Astrocyte (in vitro differentiated cells and primary cell): ENCODE measurements around the gene GJB3. TPM values are rescaled to one million over a fixed set of nuclear protein-coding genes. Genes with fewer than 3 reads are reported as not detected.
"Not testable (repeated sequence)": the region's sequence is repeated elsewhere in the genome, so short reads cannot be mapped to it uniquely, and the experiment has no call there.

ENCODE experiments used
- DNase-seq: peaks from one replicate; pipeline ENCODE4 v3.0.0-alpha.2; 2010; ENCODE audit warnings: low read depth
- FAIRE-seq: peaks from 2 replicates; lab custom pipeline; 2011; peaks lifted over from hg19 to GRCh38; lab: Jason Lieb, UNC
- H2AFZ ChIP-seq: 2 replicates; pipeline ENCODE4 v1.6.0; 2012; ENCODE audit warnings: low read depth, low read length, inconsistent platforms
- H3K27ac ChIP-seq: 2 replicates; pipeline ENCODE4 v1.5.1; 2011; ENCODE audit warnings: low read depth, low read length, inconsistent platforms
- H3K27me3 ChIP-seq: 2 replicates; pipeline ENCODE4 v1.6.0; 2011; ENCODE audit warnings: low read length, inconsistent platforms; ENCODE audit not compliant: insufficient read depth
- H3K36me3 ChIP-seq: 2 replicates; pipeline ENCODE4 v1.5.1; 2011; ENCODE audit warnings: low read length, inconsistent platforms; ENCODE audit not compliant: insufficient read depth
- H3K4me1 ChIP-seq: 2 replicates; pipeline ENCODE4 v1.5.1; 2011; ENCODE audit warnings: low read length, inconsistent platforms; ENCODE audit not compliant: insufficient read depth
- H3K4me2 ChIP-seq: 2 replicates; pipeline ENCODE4 v1.6.0; 2012; ENCODE audit warnings: low read length, inconsistent platforms
- H3K4me3 ChIP-seq: 2 replicates; pipeline ENCODE4 v1.5.1; 2011; ENCODE audit warnings: low read depth, mild to moderate bottlenecking, low read length, inconsistent platforms; ENCODE audit not compliant: insufficient read depth
- H3K79me2 ChIP-seq: 2 replicates; pipeline ENCODE4 v1.6.0; 2012; ENCODE audit warnings: mild to moderate bottlenecking, low read length, inconsistent platforms; ENCODE audit not compliant: insufficient read depth
- H3K9ac ChIP-seq: 2 replicates; pipeline ENCODE4 v1.6.0; 2012; ENCODE audit warnings: mild to moderate bottlenecking, low read length, inconsistent platforms
- H3K9me3 ChIP-seq: 2 replicates; pipeline ENCODE4 v1.5.1; 2012; ENCODE audit warnings: low read depth, mild to moderate bottlenecking, low read length, inconsistent platforms; ENCODE audit not compliant: insufficient read depth
- H4K20me1 ChIP-seq: 2 replicates; pipeline ENCODE4 v1.6.0; 2012; ENCODE audit warnings: low read length, inconsistent platforms; ENCODE audit not compliant: insufficient read depth
- H3K27ac Mint-ChIP-seq: one replicate; pipeline ENCODE4 v1.8.0; 2021; ENCODE audit warnings: mild to moderate bottlenecking, mixed read lengths; ENCODE audit not compliant: unreplicated experiment
- H3K27me3 Mint-ChIP-seq: one replicate; pipeline ENCODE4 v1.8.0; 2021; ENCODE audit warnings: low read depth, mixed read lengths; ENCODE audit not compliant: unreplicated experiment
- H3K36me3 Mint-ChIP-seq: one replicate; pipeline ENCODE4 v1.8.0; 2021; ENCODE audit warnings: low read depth, mixed read lengths; ENCODE audit not compliant: unreplicated experiment
- H3K4me1 Mint-ChIP-seq: one replicate; pipeline ENCODE4 v1.8.0; 2021; ENCODE audit warnings: low read depth, mixed read lengths; ENCODE audit not compliant: unreplicated experiment
- H3K4me3 Mint-ChIP-seq: one replicate; pipeline ENCODE4 v1.8.0; 2021; ENCODE audit warnings: mild to moderate bottlenecking, moderate library complexity, mixed read lengths; ENCODE audit not compliant: unreplicated experiment
- H3K9me3 Mint-ChIP-seq: one replicate; pipeline ENCODE4 v1.8.0; 2021; ENCODE audit warnings: mild to moderate bottlenecking, mixed read lengths; ENCODE audit not compliant: unreplicated experiment
- EZH2 ChIP-seq: IDR thresholded peaks from 2 replicates; pipeline ENCODE4 v1.6.1; 2012; ENCODE audit warnings: mild to moderate bottlenecking, low read length, inconsistent platforms; ENCODE audit not compliant: insufficient read depth
- total RNA-seq: library from RNA; stranded (reverse); gene quantifications from 2 replicates; pipeline ENCODE4 v1.2.1, GENCODE V29; 2021
- TF ChIP-seq, protein P1 (sequence below): IDR thresholded peaks from 2 replicates; pipeline ENCODE4 v1.5.1; 2011; ENCODE audit warnings: low read depth, mild to moderate bottlenecking, inconsistent platforms, low read length, moderate library complexity; ENCODE audit not compliant: insufficient read depth

GJB3 gene
- total RNA-seq, 1 donor from 2014 or later = 0.32 TPM

DNA sequence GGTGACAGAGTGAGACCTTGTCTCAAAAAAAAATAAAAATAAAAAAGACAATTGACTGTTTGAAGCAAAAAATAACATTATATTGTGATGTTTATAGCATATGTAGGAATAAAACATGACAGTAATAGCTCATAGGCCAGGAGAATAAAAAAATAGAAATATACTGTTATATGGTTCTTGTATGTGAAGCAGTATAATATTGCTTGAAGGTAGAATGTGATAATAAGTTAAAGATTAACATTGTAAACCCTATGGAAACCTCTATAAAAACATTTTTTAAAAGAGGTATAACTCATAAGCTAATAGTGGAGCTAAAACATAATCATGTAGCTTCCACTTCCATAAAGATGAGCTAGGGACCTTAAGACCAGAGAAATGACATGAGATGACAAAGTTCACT, 35.3 kb downstream of the GJB3 start:
- H3K4me1 Mint-ChIP-seq = no peaks in the 10 kb centered on the region
- DNase-seq = no peak
- Histone ChIP-seq H3K9me3 (no peaks in the 10 kb centered on the region), H3K27me3 (no peaks in the 10 kb centered on the region), H4K20me1 (no peaks in the 10 kb centered on the region), H3K9ac (no peak overlapping the region), H3K4me1 (no peaks in the 10 kb centered on the region), H3K79me2 (no peaks in the 10 kb centered on the region), H3K4me2 (no peak overlapping the region), H3K4me3 (no peak overlapping the region), H3K36me3 (no peaks in the 10 kb centered on the region), H3K27ac (no peak overlapping the region), H2AFZ (no peak overlapping the region)
- no peaks in the 10 kb centered on the region for H3K36me3 Mint-ChIP-seq
- peaks cover 4% of the 10 kb centered on the region for H3K27me3 Mint-ChIP-seq
- no peak for FAIRE-seq
- H3K9me3 Mint-ChIP-seq = peaks cover 2% of the 10 kb centered on the region
- H3K4me3 Mint-ChIP-seq = no peak overlapping the region
- no peak overlapping the region for H3K27ac Mint-ChIP-seq
- no peak for TF ChIP-seq EZH2
- TF ChIP-seq, protein P1, sequence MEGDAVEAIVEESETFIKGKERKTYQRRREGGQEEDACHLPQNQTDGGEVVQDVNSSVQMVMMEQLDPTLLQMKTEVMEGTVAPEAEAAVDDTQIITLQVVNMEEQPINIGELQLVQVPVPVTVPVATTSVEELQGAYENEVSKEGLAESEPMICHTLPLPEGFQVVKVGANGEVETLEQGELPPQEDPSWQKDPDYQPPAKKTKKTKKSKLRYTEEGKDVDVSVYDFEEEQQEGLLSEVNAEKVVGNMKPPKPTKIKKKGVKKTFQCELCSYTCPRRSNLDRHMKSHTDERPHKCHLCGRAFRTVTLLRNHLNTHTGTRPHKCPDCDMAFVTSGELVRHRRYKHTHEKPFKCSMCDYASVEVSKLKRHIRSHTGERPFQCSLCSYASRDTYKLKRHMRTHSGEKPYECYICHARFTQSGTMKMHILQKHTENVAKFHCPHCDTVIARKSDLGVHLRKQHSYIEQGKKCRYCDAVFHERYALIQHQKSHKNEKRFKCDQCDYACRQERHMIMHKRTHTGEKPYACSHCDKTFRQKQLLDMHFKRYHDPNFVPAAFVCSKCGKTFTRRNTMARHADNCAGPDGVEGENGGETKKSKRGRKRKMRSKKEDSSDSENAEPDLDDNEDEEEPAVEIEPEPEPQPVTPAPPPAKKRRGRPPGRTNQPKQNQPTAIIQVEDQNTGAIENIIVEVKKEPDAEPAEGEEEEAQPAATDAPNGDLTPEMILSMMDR = no peak

DNA sequence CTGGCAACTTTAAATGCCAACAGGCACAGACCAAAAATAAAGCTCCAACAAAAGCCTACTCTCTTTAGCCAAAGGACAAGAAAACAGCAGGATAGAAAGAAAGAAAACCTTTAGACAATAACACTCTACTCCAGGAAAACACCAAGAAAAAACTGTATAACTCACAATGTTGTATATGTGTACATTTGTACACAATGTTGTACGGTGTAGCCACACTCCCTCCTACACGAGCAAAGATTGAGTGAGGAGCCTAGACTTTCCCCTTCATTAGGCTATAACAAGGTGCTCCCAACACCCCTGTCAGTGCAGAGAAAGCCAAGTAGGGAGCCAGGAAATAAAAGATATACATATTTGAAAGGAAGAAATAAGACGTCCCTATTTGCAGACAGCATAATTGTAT, 35.8 kb downstream of the GJB3 start:
- Histone ChIP-seq H3K27ac (no peak overlapping the region), H3K79me2 (no peaks in the 10 kb centered on the region), H3K36me3 (no peaks in the 10 kb centered on the region), H3K27me3 (no peaks in the 10 kb centered on the region), H3K4me3 (no peak overlapping the region), H3K9me3 (no peaks in the 10 kb centered on the region), H3K4me1 (no peaks in the 10 kb centered on the region), H3K4me2 (no peak overlapping the region), H2AFZ (no peak overlapping the region), H4K20me1 (no peaks in the 10 kb centered on the region), H3K9ac (no peak overlapping the region)
- no peaks in the 10 kb centered on the region for H3K4me1 Mint-ChIP-seq
- no peak for DNase-seq
- no peak overlapping the region for H3K27ac Mint-ChIP-seq
- H3K9me3 Mint-ChIP-seq = peaks cover under 1% of the 10 kb centered on the region
- no peaks in the 10 kb centered on the region for H3K36me3 Mint-ChIP-seq
- peaks cover 4% of the 10 kb centered on the region for H3K27me3 Mint-ChIP-seq
- no peak for FAIRE-seq
- H3K4me3 Mint-ChIP-seq = no peak overlapping the region
- TF ChIP-seq EZH2 = no peak
- TF ChIP-seq, protein P1 = no peak

DNA sequence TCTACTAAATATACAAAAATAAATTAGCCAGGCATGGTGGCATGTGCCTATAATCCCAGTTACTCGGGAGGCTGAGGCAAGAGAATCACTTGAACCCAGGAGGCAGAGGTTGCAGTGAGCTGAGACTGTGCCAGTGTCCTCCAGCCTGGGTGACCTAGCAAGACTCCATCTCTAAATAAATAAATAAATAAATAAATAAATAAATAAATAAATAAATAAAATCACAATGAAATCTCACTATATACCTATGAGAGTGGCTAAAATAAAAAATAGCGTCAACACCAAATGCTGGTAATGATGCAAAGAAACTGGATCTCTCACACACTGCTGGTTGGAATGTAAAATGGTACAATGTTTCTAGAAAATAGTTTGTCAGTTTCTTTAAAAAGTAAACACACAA, 37.8 kb downstream of the GJB3 start:
- FAIRE-seq, H4K20me1 ChIP-seq, H3K4me1 Mint-ChIP-seq, H3K9me3 Mint-ChIP-seq, H3K4me2 ChIP-seq, H3K27me3 ChIP-seq, H3K36me3 ChIP-seq, H3K9ac ChIP-seq, DNase-seq, H3K9me3 ChIP-seq, H3K4me3 ChIP-seq, H3K27ac Mint-ChIP-seq, H2AFZ ChIP-seq, H3K36me3 Mint-ChIP-seq, H3K79me2 ChIP-seq, H3K27me3 Mint-ChIP-seq, H3K27ac ChIP-seq, H3K4me1 ChIP-seq, H3K4me3 Mint-ChIP-seq: not testable (repeated sequence)
